Measurements from ENCODE around the gene TPP1. TPM values are rescaled to one million over a fixed set of nuclear protein-coding genes. Genes with fewer than 3 reads are reported as not detected.

The TPP1 gene
- total RNA-seq, 1 experiment from 2014 or later = 21.6 TPM

- ChIA-PET POLR2A (ENCODE audit: unreplicated experiment) (no interaction called here), CTCF (no interaction called here)
- Histone ChIP-seq H3K27me3 (ENCODE audit: low read length) (peaks cover 49% of the 10 kb centered on the region), H3K9me3 (ENCODE audit: low read length) (no peaks in the 10 kb centered on the region), H3K4me1 (ENCODE audit: insufficient read depth, low read length) (no peaks in the 10 kb centered on the region; the same call in 1 of the 2 replicates), H4K20me1 (ENCODE audit: low read length) (no peaks in the 10 kb centered on the region), H3K27ac (ENCODE audit: low read length) (no peak overlapping the region), H3F3A (ENCODE audit: low read length, unreplicated experiment) (no peaks in the 10 kb centered on the region), H3K9me2 (replicated peaks; ENCODE audit: low read length) (no peaks in the 10 kb centered on the region), H3K36me3 (ENCODE audit: low read depth, low read length) (no peaks in the 10 kb centered on the region), H2AFZ (ENCODE audit: low read length) (no peak overlapping the region), H3K9ac (ENCODE audit: low read length) (no peak overlapping the region), H3K79me2 (ENCODE audit: low read length) (no peaks in the 10 kb centered on the region), H3K4me2 (ENCODE audit: low read length) (no peak overlapping the region), H3K4me3 (ENCODE audit: low read length) (no peak overlapping the region)
- intact Hi-C loops (cut with micrococcal nuclease) = no loop called here
- ATAC-seq = no peak
- TF ChIP-seq EZH2 (IDR thresholded peaks at IDR 0.05; ENCODE audit: low read length, unreplicated experiment) (no peak), EZH2phosphoT487 (IDR thresholded peaks at IDR 0.05; ENCODE audit: borderline replicate concordance, low read length) (no peak)
- BruUV-seq (replicated peaks) = no TSS peak
- DNase-seq = no peak
Observed at GRCh38 chr11:6648501-6648900, 29.3 kb upstream of the TPP1 start.

GRCh38 chr11:6647836-6648235 is 28.6 kb upstream of the TPP1 start:
- no peak for ATAC-seq
- H3K27ac ChIP-seq (ENCODE audit: low read length) = no peak overlapping the region
- no peaks in the 10 kb centered on the region for H3F3A ChIP-seq (ENCODE audit: low read length, unreplicated experiment)
- CTCF ChIA-PET = no interaction called here
- BruUV-seq (replicated peaks) = no TSS peak
- H3K4me2 ChIP-seq (ENCODE audit: low read length) = no peak overlapping the region
- H4K20me1 ChIP-seq (ENCODE audit: low read length) = no peaks in the 10 kb centered on the region
- H3K9ac ChIP-seq (ENCODE audit: low read length) = no peak overlapping the region
- H3K9me2 ChIP-seq (replicated peaks; ENCODE audit: low read length) = no peaks in the 10 kb centered on the region
- no peak for DNase-seq
- no peak overlapping the region for H3K4me3 ChIP-seq (ENCODE audit: low read length)
- no peaks in the 10 kb centered on the region for H3K79me2 ChIP-seq (ENCODE audit: low read length)
- intact Hi-C loops (cut with micrococcal nuclease) = no loop called here
- no peaks in the 10 kb centered on the region for H3K36me3 ChIP-seq (ENCODE audit: low read depth, low read length)
- POLR2A ChIA-PET (ENCODE audit: unreplicated experiment) = no interaction called here
- H2AFZ ChIP-seq (ENCODE audit: low read length) = no peak overlapping the region
- H3K27me3 ChIP-seq (ENCODE audit: low read length) = peaks cover 48% of the 10 kb centered on the region
- no peaks in the 10 kb centered on the region; the same call in 1 of the 2 replicates for H3K4me1 ChIP-seq (ENCODE audit: insufficient read depth, low read length)
- H3K9me3 ChIP-seq (ENCODE audit: low read length) = no peaks in the 10 kb centered on the region
- no peak for TF ChIP-seq CTCF (conservative IDR thresholded peaks at IDR 0.05; ENCODE audit: low read depth, low read length)
- TF ChIP-seq EZH2 (IDR thresholded peaks at IDR 0.05; ENCODE audit: low read length, unreplicated experiment) = no peak
- TF ChIP-seq EZH2phosphoT487 (IDR thresholded peaks at IDR 0.05; ENCODE audit: borderline replicate concordance, low read length) = no peak

GRCh38 chr11:6646918-6647679 is 27.9 kb upstream of the TPP1 start:
- no peaks in the 10 kb centered on the region for H3F3A ChIP-seq (ENCODE audit: low read length, unreplicated experiment)
- ATAC-seq (no peak), DNase-seq (no peak)
- no peak overlapping the region for H2AFZ ChIP-seq (ENCODE audit: low read length)
- no peaks in the 10 kb centered on the region for H3K36me3 ChIP-seq (ENCODE audit: low read depth, low read length)
- no peaks in the 10 kb centered on the region for H3K79me2 ChIP-seq (ENCODE audit: low read length)
- BruUV-seq (replicated peaks) = no TSS peak
- intact Hi-C loops (cut with micrococcal nuclease) = no loop called here
- no peaks in the 10 kb centered on the region for H4K20me1 ChIP-seq (ENCODE audit: low read length)
- no peak overlapping the region for H3K4me2 ChIP-seq (ENCODE audit: low read length)
- no peak overlapping the region for H3K4me3 ChIP-seq (ENCODE audit: low read length)
- H3K27me3 ChIP-seq (ENCODE audit: low read length) = peaks cover 42% of the 10 kb centered on the region
- no peaks in the 10 kb centered on the region for H3K9me3 ChIP-seq (ENCODE audit: low read length)
- ChIA-PET POLR2A (ENCODE audit: unreplicated experiment) (no interaction called here), CTCF (no interaction called here)
- TF ChIP-seq EZH2phosphoT487 (IDR thresholded peaks at IDR 0.05; ENCODE audit: borderline replicate concordance, low read length) (no peak), CTCF (conservative IDR thresholded peaks at IDR 0.05; ENCODE audit: low read depth, low read length) (no peak), EZH2 (IDR thresholded peaks at IDR 0.05; ENCODE audit: low read length, unreplicated experiment) (no peak)
- H3K9me2 ChIP-seq (replicated peaks; ENCODE audit: low read length) = no peaks in the 10 kb centered on the region
- H3K27ac ChIP-seq (ENCODE audit: low read length) = no peak overlapping the region
- no peak overlapping the region for H3K9ac ChIP-seq (ENCODE audit: low read length)
- H3K4me1 ChIP-seq (ENCODE audit: insufficient read depth, low read length) = no peaks in the 10 kb centered on the region; the same call in 1 of the 2 replicates

Data from PC-3 (cell line).